Endothelial cell of coronary artery (primary cell): Measurements from ENCODE around the gene B3GNT5. TPM values are rescaled to one million over a fixed set of nuclear protein-coding genes. Genes with fewer than 3 reads are reported as not detected.

Experiments
- total RNA-seq: library from RNA; depleted of rRNA; stranded (reverse); fragments of >200 nt; gene quantifications from 2 replicates; pipeline ENCODE4 v1.2.3, GENCODE V29; 2014

The B3GNT5 gene, protein sequence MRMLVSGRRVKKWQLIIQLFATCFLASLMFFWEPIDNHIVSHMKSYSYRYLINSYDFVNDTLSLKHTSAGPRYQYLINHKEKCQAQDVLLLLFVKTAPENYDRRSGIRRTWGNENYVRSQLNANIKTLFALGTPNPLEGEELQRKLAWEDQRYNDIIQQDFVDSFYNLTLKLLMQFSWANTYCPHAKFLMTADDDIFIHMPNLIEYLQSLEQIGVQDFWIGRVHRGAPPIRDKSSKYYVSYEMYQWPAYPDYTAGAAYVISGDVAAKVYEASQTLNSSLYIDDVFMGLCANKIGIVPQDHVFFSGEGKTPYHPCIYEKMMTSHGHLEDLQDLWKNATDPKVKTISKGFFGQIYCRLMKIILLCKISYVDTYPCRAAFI
- 17.8 and 18.1 TPM in 2 replicates for total RNA-seq

DNA sequence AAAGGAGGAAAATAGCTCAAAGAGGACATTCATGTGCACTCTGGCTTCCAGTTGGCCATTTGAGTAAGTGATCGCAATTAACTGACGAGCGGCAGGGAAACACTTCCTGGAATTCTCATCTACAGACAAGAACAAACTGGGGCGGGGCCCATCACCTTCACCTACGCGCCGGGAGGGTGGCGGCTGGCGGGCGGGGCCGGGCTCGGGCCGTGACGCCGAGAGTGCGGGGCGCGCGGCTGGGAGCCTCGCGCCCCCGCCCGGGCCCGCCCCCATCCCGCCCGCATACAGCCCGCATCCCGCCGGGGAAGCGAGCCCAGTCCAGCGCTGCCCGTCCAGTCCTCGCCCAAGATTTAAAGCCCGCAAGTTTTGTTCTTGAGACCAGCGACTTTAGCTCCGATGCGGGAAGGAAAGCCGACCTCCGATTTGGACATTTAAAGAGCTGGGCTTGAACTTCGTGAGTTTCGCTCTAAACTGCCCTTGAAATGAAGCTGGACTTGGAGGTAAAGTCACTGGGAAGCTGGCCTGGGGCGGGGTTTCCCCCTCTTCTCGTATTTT, at the start of gene B3GNT5:
Gene B3GNT5, plus strand, starts transcription at position 281 of the 555 bp plus-strand sequence. CDS start 16,546 bp downstream, outside the sequence.

Other genes starting within 250 kb of the B3GNT5 start
- gene MCCC1, start 153.8 kb upstream of the B3GNT5 start, total RNA-seq, result 18.6 and 24.6 TPM in 2 replicates
- gene LAMP3, start 90.5 kb upstream of the B3GNT5 start, total RNA-seq, result 0.47 and 0.72 TPM in 2 replicates
- 0.38 and 1.2 TPM in 2 replicates for gene MCF2L2, start 175.4 kb downstream of the B3GNT5 start, total RNA-seq